HepG2 (cell line): ENCODE measurements around the gene RIMKLB. TPM values are rescaled to one million over a fixed set of nuclear protein-coding genes. Genes with fewer than 3 reads are reported as not detected.

Experiments used
- polyA plus RNA-seq, 8 experiments: library from polyadenylated mRNA; depleted of rRNA in 3 of 8; stranded (reverse) in 7 of 8; unstranded in 1 of 8; fragments of >200 nt; fragmentation: Illumina TruSeq in 4 of 8; extraction: Trizol in 4 of 8; gene quantifications; 2 replicates each; pipeline versions ENCODE4 v1.2.1 to v1.2.3, GENCODE V29; 2011 to 2016; ENCODE audit warnings: low read depth in 4 of 8, missing spikeins in 1 of 8, mixed read lengths in 1 of 8; ENCODE audit not compliant: insufficient read depth in 1 of 8
- total RNA-seq, 5 experiments: library from RNA; depleted of rRNA; stranded (reverse); fragments of >200 nt; fragmentation: Illumina TruSeq; extraction: Trizol; gene quantifications; 2 replicates each; pipeline ENCODE4 v1.2.3, GENCODE V29; 2016; ENCODE audit warnings: low read depth in 1 of 5

RIMKLB gene
- total and polyA plus RNA-seq, 2 of the 13 experiments (the other 11 are each of a cell fraction or from before 2014, with no cell fraction given) = 0.33 to 0.40 TPM

Other genes starting within 250 kb of the RIMKLB start
- not detected in 2 replicates for gene CLEC6A, start 242.0 kb upstream of the RIMKLB start, total RNA-seq (2016; rRNA removed; fragmentation: Illumina TruSeq; extraction: Trizol)
- not detected in 2 replicates for gene CLEC6A, start 242.0 kb upstream of the RIMKLB start, polyA plus RNA-seq (2011; rRNA removed)
- gene CLEC4D, start 184.5 kb upstream of the RIMKLB start, total RNA-seq (2016; rRNA removed; fragmentation: Illumina TruSeq; extraction: Trizol) = not detected in 2 replicates
- not detected in 2 replicates for gene CLEC4D, start 184.5 kb upstream of the RIMKLB start, polyA plus RNA-seq (2011; rRNA removed)
- not detected in 2 replicates for gene CLEC4E, start 157.1 kb upstream of the RIMKLB start, total RNA-seq (2016; rRNA removed; fragmentation: Illumina TruSeq; extraction: Trizol)
- not detected in 2 replicates for gene CLEC4E, start 157.1 kb upstream of the RIMKLB start, polyA plus RNA-seq (2011; rRNA removed)
- gene AICDA, start 85.1 kb upstream of the RIMKLB start, total RNA-seq (2016; rRNA removed; fragmentation: Illumina TruSeq; extraction: Trizol) = not detected in 2 replicates
- gene AICDA, start 85.1 kb upstream of the RIMKLB start, polyA plus RNA-seq (2011; rRNA removed) = not detected in 2 replicates
- gene MFAP5, start 35.2 kb upstream of the RIMKLB start, total RNA-seq (2016; rRNA removed; fragmentation: Illumina TruSeq; extraction: Trizol) = not detected in 2 replicates
- gene MFAP5, start 35.2 kb upstream of the RIMKLB start, polyA plus RNA-seq (2011; rRNA removed) = 0.07 TPM in 1 of 2 replicates, not detected in the other
- gene A2ML1, start 124.6 kb downstream of the RIMKLB start, total RNA-seq (2016; rRNA removed; fragmentation: Illumina TruSeq; extraction: Trizol) = not detected in 2 replicates
- not detected in 2 replicates for gene A2ML1, start 124.6 kb downstream of the RIMKLB start, polyA plus RNA-seq (2011; rRNA removed)
- gene PHC1, start 216.5 kb downstream of the RIMKLB start, total RNA-seq (2016; rRNA removed; fragmentation: Illumina TruSeq; extraction: Trizol) = 9.4 and 12.5 TPM in 2 replicates
- gene PHC1, start 216.5 kb downstream of the RIMKLB start, polyA plus RNA-seq (2011; rRNA removed) = 35.0 and 36.6 TPM in 2 replicates